HL-60 (cell line): Measurements from ENCODE around the gene C3orf20.

ENCODE experiments used
- DNase-seq, 2 experiments: peaks; one replicate each; pipeline ENCODE4 v3.0.0-alpha.2; 2010 to 2020; ENCODE audit warnings: low read depth in 1 of 2, low spot score in 1 of 2
- H3K27ac ChIP-seq: fragments of 250-450 bp; sonication (Bioruptor Pico); replicated peaks from 2 replicates; pipeline ENCODE4 v1.5.1; 2020; ENCODE audit warnings: mild to moderate bottlenecking, moderate library complexity
- H3K27me3 ChIP-seq: fragments of 250-450 bp; sonication (Bioruptor Pico); 2 replicates; pipeline ENCODE4 v1.5.1; 2021; ENCODE audit warnings: mild to moderate bottlenecking, moderate library complexity; ENCODE audit not compliant: insufficient read depth, poor library complexity, severe bottlenecking
- H3K4me3 ChIP-seq: replicated peaks from 2 replicates; pipeline ENCODE4 v1.5.1; 2011; ENCODE audit warnings: mild to moderate bottlenecking, control low read depth, low read length; ENCODE audit not compliant: insufficient read depth
- GABPA ChIP-seq: IDR thresholded peaks from 2 replicates; pipeline ENCODE4 v1.6.1; 2012; ENCODE audit warnings: low read depth
- POLR2AphosphoS5 ChIP-seq: IDR thresholded peaks from 2 replicates; pipeline ENCODE4 v1.6.1; 2012; ENCODE audit warnings: low read depth
- SPI1 ChIP-seq: IDR thresholded peaks from 2 replicates; pipeline ENCODE4 v1.6.1; 2012; ENCODE audit warnings: low read depth, mild to moderate bottlenecking, borderline replicate concordance
- TF ChIP-seq, protein P1 (sequence below): IDR thresholded peaks from 2 replicates; pipeline ENCODE4 v1.6.1; 2012; ENCODE audit warnings: low read depth; ENCODE audit not compliant: insufficient replicate concordance
- TF ChIP-seq, protein P2 (sequence below): IDR thresholded peaks from one replicate; pipeline ENCODE4 v1.5.1; 2011; ENCODE audit warnings: low read length, control low read depth, inconsistent platforms; ENCODE audit not compliant: insufficient read depth

The C3orf20 gene

DNA sequence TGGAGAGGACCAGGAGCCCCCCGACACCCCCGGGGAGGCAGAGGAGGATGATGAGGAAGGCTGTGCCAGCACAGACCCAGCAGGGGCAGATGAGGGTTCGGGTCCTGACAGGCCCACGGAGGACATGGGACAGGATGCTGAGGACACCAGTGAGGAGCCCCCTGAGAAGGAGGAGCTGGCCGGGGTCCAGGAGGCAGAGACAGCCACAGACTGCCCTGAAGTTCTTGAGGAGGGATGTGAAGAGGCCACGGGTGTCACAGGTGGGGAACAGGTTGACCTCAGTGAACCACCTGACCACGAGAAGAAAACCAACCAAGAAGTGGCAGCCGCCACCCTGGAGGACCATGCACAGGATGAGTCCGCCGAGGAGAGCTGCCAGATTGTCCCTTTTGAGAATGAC, 144.7 kb downstream of the C3orf20 start:
- DNase-seq = no peak
- Histone ChIP-seq H3K27me3 (peaks cover 2% of the 10 kb centered on the region), H3K27ac (no peak overlapping the region), H3K4me3 (no peak overlapping the region)
- TF ChIP-seq, protein P1, sequence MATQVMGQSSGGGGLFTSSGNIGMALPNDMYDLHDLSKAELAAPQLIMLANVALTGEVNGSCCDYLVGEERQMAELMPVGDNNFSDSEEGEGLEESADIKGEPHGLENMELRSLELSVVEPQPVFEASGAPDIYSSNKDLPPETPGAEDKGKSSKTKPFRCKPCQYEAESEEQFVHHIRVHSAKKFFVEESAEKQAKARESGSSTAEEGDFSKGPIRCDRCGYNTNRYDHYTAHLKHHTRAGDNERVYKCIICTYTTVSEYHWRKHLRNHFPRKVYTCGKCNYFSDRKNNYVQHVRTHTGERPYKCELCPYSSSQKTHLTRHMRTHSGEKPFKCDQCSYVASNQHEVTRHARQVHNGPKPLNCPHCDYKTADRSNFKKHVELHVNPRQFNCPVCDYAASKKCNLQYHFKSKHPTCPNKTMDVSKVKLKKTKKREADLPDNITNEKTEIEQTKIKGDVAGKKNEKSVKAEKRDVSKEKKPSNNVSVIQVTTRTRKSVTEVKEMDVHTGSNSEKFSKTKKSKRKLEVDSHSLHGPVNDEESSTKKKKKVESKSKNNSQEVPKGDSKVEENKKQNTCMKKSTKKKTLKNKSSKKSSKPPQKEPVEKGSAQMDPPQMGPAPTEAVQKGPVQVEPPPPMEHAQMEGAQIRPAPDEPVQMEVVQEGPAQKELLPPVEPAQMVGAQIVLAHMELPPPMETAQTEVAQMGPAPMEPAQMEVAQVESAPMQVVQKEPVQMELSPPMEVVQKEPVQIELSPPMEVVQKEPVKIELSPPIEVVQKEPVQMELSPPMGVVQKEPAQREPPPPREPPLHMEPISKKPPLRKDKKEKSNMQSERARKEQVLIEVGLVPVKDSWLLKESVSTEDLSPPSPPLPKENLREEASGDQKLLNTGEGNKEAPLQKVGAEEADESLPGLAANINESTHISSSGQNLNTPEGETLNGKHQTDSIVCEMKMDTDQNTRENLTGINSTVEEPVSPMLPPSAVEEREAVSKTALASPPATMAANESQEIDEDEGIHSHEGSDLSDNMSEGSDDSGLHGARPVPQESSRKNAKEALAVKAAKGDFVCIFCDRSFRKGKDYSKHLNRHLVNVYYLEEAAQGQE = no peak
- TF ChIP-seq GABPA (no peak), SPI1 (no peak), POLR2AphosphoS5 (no peak)
- TF ChIP-seq, protein P2, sequence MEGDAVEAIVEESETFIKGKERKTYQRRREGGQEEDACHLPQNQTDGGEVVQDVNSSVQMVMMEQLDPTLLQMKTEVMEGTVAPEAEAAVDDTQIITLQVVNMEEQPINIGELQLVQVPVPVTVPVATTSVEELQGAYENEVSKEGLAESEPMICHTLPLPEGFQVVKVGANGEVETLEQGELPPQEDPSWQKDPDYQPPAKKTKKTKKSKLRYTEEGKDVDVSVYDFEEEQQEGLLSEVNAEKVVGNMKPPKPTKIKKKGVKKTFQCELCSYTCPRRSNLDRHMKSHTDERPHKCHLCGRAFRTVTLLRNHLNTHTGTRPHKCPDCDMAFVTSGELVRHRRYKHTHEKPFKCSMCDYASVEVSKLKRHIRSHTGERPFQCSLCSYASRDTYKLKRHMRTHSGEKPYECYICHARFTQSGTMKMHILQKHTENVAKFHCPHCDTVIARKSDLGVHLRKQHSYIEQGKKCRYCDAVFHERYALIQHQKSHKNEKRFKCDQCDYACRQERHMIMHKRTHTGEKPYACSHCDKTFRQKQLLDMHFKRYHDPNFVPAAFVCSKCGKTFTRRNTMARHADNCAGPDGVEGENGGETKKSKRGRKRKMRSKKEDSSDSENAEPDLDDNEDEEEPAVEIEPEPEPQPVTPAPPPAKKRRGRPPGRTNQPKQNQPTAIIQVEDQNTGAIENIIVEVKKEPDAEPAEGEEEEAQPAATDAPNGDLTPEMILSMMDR = no peak

DNA sequence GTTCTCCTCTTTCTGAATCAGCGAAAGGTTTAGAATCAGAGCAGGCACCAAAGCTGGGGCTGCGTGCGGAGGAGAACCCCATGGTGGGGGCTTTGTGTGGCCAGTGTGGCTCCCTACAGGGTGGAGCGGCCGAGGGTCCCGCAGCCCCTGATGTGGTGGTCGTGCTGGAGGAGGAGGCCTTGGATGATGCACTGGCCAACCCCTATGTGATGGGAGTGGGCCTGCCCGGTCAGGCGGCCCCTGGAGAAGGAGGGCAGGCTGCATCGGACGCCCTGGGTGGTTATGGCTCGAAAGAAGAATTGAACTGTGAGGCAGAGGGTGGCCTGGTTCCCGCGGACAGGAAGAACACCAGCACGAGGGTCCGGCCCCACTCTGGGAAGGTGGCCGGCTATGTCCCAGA, 145.2 kb downstream of the C3orf20 start:
- no peak overlapping the region for H3K27ac ChIP-seq
- TF ChIP-seq, protein P2 = no peak
- TF ChIP-seq GABPA (no peak), SPI1 (no peak), POLR2AphosphoS5 (no peak)
- TF ChIP-seq, protein P1 = no peak

DNA sequence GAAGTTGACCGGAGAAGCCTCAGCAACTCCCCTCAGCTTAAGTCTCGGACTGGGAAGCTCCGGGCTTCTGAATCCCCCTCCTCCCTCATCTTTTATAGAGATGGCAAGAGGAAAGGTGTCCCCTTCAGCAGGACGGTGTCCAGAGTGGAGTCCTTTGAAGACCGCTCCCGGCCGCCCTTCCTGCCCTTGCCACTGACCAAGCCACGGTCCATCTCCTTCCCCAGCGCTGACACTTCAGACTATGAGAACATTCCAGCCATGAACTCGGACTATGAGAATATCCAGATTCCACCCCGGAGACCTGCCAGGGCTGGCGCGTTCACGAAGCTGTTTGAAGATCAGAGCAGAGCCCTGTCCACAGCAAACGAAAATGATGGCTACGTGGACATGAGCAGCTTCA, 146.2 kb downstream of the C3orf20 start:
- TF ChIP-seq SPI1 = no peak
- no peak for TF ChIP-seq POLR2AphosphoS5
- TF ChIP-seq GABPA = no peak
- TF ChIP-seq, protein P2 = no peak
- TF ChIP-seq, protein P1 = no peak
- Histone ChIP-seq H3K27me3 (peaks cover 2% of the 10 kb centered on the region), H3K27ac (no peak overlapping the region), H3K4me3 (no peak overlapping the region)
- no peak for DNase-seq

More for the DNA sequence above, 145.2 kb downstream of the C3orf20 start:
- Histone ChIP-seq H3K4me3 (no peak overlapping the region), H3K27me3 (no peaks in the 10 kb centered on the region)
- no peak for DNase-seq
